NCI-H1694 treated with DMSO at 0.1 percent for 48 hours (cell line): ENCODE results near the gene CIZ1.
A peak's percentile ranks its signal among the peaks of the same experiment; 100 is the strongest.

Experiments
- DNase-seq: peaks from one replicate; lab custom pipeline; 2025; lab: John Stamatoyannopoulos, UW

The CIZ1 gene

DNA sequence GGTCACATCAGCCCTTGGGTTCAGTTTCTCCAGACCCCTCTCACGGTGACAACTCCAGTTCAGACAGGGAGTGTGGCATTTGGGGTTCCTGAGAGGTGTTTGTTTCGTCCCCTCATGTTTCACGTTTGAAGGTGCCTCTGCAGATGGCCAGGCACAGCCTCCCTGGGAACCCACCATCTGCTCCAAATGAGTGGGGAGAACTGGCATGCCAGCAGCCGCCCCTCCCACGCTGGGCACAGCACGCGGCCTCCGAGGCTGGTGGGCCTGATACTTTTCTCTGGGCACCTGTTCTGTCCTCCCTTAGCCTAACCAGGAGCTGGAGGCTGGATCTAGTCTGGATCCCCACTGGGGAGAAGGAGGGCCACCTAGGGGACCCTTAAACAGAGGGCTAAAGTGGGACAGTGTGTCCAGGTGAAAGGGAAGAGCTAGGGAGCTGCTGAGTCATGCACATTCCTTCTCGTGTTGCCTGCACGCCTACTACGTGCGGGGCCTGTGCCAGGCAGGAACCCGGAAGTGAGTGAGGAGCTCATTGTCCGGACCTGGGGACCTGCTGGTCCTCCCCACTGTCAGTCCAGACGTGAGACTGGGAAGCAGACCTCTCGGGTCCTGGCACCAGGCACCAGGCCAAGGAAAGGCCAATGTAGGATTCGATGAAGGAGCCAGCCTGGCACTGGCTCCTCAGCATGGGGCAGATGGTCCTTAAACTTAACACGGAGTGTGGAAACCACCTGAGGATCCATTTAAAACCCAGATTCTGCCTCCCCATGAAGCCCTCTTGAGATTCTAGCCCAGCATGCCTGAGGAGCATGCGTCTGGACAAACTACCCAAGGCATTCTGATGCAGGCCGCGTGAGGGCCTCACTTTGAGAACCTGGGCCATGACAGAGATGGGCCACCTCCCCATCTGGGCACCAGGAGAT, 23.5 kb upstream of the CIZ1 start:
- DNase-seq = peak; percentile 17

DNA sequence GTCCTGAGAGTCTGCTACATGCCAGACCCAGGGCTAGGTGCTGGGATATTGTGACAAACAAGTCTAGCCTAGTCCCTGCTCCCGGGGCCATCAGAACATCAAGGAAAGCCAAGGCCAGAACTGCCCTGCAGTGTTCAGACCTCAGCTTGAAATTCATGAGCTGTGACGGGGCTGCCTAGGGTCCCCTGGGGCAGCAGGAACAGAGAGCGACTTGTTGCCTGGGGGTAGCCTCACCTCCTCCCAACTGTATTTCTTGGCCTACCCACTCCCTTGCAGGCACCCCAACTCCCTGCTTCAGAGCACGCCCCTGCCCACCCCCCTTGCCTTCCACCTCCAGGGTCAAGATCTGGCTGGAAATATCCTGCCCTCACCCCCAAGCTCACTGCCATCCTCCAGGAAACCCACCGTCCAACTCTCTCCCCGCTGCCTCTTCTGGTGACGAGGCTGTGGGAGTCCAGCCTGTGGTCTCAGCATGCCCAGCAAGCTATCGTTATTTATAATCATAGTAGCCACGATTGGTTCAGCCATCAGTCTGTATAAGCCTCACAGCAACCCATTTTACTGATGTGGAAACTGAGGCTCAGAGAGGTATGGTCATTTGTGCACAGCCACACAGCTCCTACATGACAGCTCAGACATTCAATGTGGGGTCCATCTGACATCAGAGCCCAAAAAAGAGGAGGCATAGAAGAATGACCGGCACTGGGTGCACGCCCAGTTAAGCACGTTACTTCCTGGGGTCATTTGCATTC, 22.6 kb upstream of the CIZ1 start:
- no peak for DNase-seq

- DNase-seq = no peak
Measured at GRCh38 chr9:128211981-128212281, 20.6 kb upstream of the CIZ1 start.

- no peak for DNase-seq
Measured at GRCh38 chr9:128211186-128211980, 20.0 kb upstream of the CIZ1 start.

DNA sequence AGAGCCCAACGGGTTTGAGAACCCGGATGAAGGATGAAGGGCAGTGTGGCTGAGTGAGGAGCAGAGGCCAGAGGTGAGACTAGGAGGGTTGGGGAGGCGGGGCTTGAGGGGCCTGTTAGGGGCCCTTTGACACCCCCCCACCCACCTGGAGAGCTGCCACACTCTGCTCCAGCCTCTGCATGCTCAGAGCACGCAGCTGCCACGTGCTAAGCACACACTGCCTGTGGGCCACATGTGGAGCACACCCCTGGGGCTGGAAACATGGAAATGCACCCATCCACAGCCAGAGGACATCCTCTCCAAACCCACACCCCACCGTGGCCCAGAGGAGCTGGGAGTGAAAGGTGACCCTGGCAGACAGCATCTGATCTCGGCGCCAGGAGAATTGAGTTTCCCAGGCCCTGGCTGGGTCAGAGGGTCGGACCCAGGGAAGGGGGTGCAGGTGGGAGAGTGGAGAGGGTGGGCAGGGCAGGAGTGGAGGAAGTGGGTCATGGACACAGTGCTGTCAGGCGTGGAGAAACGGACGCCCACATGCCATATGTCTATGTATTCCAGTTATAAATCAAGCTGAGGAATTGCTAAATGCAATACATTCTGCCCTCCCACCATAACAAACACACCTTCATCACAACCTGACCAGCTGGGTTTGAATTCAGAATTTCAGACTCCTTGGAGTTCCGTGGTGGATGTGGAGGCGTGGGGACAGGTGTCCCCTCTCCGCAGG, 17.7 kb upstream of the CIZ1 start:
- no peak for DNase-seq

GRCh38 chr9:128208386-128208785, 17.0 kb upstream of the CIZ1 start:
- no peak for DNase-seq

DNA sequence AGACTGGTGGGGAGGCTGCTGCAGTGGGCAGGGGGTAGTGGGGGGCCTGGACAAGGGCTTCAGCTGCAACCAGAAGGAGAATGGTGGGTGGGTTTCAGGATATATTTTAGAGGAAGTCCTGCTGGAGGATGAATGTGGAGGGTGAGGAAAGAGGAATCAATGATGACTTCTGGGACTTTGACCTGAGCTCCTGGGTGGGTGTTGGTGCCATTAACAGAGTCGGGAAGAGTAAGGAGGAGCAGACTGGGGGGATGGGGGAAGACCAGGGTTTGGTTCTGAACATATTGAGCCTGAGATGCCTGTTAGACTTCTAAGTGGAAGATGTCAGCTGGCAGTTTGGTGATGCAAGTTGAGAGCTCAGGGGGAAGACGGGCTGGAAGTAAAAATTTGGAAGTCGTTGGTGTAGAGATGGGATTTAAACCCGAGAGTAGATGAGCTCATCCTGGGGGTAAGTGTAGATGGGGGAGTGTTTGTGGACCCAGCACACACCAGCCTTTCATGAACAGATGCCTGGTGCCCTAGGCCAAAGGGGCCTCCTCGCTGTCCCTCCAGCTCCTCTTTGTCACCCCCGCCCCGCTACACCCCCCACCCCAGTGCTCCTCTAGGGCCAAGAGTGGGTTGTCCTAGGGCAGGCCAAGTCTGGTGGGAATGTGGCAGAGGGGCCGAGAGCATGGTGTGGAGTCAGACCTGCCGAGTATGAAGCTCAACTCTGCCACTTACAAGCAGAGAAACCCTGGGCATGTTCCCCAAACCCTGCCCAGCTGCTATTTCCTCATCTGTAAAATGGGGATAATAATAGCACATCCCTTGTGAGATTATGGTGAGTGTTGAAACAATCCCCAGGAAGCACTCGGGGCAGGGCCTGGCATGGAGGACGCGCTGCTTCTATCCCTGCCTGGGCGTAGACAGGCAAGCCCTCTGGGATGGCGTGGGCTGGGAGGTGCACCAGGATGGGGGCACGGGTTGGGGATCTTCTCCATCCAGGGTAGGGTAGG, 15.8 kb upstream of the CIZ1 start:
- DNase-seq = no peak

DNA sequence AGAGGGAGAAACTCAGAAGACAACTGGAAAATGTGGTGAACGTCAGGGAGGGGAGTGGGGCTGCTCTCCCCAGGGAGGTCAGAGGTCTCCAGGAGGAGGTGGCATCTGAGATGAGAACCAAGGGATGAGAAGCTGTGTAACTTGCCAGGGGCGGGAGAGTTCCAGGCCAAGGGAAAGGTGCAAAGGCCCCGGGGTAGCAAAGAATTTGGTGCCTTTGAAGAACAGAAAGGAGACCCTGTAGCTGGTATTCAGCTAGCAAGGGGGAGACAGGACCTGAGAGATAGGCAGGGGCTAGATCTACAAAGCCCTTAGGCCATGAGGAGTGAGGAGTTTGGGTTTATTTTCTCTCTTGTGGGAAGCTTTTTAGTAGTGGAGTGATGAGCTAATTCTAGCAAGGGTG, 15.1 kb upstream of the CIZ1 start:
- no peak for DNase-seq

- no peak for DNase-seq
Measured at GRCh38 chr9:128205296-128205944, 14.0 kb upstream of the CIZ1 start.

DNA sequence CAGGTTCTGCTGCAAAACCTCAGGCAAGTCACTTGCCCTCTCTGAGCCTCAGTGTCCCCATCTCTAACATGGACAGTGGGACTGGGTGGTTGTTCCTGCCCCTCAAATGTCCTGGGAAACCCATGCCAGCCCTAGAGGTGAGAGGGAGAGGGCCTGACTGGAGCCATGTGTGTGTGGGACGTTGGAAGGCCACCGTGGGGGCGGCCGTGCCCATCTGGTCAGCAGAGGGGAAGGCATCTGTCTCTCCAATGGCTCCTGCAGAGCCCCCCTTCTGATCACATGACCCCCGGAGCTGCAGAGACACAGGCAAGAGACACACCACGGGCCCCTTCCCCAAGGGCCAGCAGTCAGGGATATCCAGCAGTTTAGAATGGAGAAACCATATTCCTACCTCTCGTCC, 13.5 kb upstream of the CIZ1 start:
- no peak for DNase-seq

DNA sequence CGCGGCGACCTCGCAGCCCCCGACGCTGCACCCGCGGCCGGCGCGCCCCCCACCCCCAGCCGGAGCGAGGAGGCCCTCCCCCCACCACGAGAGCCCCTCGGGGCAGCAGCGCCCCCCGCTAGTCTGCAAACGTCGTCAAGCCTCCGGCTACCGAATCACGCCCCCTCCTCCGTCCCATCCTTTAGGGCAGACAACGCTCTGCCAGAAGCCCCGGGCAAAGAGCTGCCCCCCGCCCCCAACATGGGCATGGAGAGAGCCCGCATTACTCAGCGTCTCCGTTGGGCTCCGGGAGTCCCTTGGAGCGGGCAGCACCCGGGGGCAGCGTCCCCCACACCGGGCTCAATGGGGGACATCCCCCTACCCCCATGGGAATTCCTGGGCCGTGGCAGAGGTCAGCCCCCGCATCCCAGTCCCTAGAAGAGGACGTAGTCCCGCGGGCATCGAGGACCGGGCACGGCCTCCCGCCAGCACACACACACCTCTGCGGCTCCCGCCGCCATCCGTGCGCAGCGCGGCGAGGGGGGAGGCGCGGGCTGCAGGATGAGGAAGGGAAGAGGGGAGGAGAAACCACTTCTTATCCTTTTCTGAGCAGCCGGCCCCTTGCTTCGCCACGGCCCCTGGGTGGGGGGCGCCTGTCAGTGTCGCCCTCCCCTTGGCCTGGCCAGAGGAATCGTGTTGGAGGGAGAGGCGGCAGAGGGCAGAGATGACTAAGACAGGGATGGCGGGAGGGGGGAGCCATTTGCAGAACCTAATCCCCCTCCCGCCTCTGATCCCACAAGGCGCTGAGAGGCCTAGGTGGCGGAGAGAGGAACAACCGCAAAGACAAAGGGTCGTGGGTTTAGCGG, 12.6 kb upstream of the CIZ1 start:
- peak; percentile 35 for DNase-seq

- no peak for DNase-seq
Measured at GRCh38 chr9:128203024-128203706, 11.8 kb upstream of the CIZ1 start, which contains the start of gene DNM1. TSS of gene DNM1 (plus strand) at chr9:128203379. CDS start at chr9:128203471, 92 bp downstream.

DNA sequence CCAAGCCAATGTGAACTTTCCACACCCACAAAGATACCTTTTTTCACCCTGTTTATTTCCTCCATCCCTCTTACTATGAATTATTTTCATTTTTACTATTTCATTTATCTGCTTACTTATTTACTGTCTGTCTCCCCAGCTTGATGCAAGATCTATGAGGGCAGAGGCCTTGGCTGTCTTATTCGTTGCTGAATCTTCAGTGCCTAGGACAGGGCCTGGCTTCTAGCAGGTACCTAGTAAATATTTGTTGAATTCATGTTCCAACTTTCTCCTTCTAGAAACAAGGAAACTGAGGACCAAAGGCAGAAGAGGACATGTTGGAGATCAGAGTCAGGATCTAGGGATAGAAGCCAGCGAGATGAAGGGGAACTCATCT, 11.3 kb upstream of the CIZ1 start:
- no peak for DNase-seq

GRCh38 chr9:128201441-128202369, 10.3 kb upstream of the CIZ1 start:
- no peak for DNase-seq

- no peak for DNase-seq
Measured at GRCh38 chr9:128193469-128194096, 2.2 kb upstream of the CIZ1 start.

- no peak for DNase-seq
Measured at GRCh38 chr9:128192601-128193371, 1.4 kb upstream of the CIZ1 start.
